H1 (cell line): ENCODE results near the gene MAN1C1. TPM values are rescaled to one million over a fixed set of nuclear protein-coding genes. Genes with fewer than 3 reads are reported as not detected.

Experiments
- ATF2 ChIP-seq: IDR thresholded peaks from 2 replicates; pipeline ENCODE4 v1.6.1; 2012; ENCODE audit warnings: low read length, inconsistent platforms
- MAFK ChIP-seq: IDR thresholded peaks from 2 replicates; pipeline ENCODE4 v1.6.1; 2012; ENCODE audit warnings: low read depth, mild to moderate bottlenecking, improper control_type of control experiment, low read length
- PHF8 ChIP-seq: fragments of 200-600 bp; sonication (generic); conservative IDR thresholded peaks from 2 replicates; pipeline ENCODE4 v1.7.1; 2012; ENCODE audit warnings: low read depth, mild to moderate bottlenecking, inconsistent platforms, low read length, moderate library complexity
- SIX5 ChIP-seq: IDR thresholded peaks from 2 replicates; pipeline ENCODE4 v1.6.1; 2011; ENCODE audit warnings: mild to moderate bottlenecking, low read depth, low read length
- TAF1 ChIP-seq: IDR thresholded peaks from 2 replicates; pipeline ENCODE4 v1.6.1; 2011; ENCODE audit warnings: mild to moderate bottlenecking, low read depth, low read length
- TCF12 ChIP-seq: IDR thresholded peaks from 2 replicates; pipeline ENCODE4 v1.6.1; 2011; ENCODE audit warnings: low read depth, mild to moderate bottlenecking, low read length
- polyA plus RNA-seq, 7 experiments: library from polyadenylated mRNA; depleted of rRNA in 3 of 7; stranded (reverse) in 5 of 7; unstranded in 2 of 7; fragments of >200 nt in 5 of 7; fragments of 200-250 nt in 2 of 7; gene quantifications; 1 replicate in 5 of 7; 2 replicates in 1 of 7; 4 replicates in 1 of 7; pipeline versions ENCODE4 v1.2.1 to v1.2.3, GENCODE V29; 2011 to 2013; ENCODE audit warnings: missing spikeins in 2 of 7, mixed read lengths in 2 of 7
- total RNA-seq: library from RNA; stranded (reverse); fragmentation: NEBNext Ultra II Directional; extraction: Animal tissue kit (Norgen Biotek cat#: 25700); gene quantifications from 2 replicates; pipeline ENCODE4 v1.2.1, GENCODE V29; 2021

Gene MAN1C1
- total and polyA plus RNA-seq, 2 of the 8 experiments (the other 6 are each of a cell fraction or from before 2014, with no cell fraction given), result 7.8 to 15.2 TPM

GRCh38 chr1:25703671-25704266, 87.2 kb downstream of the MAN1C1 start (continued):
- TF ChIP-seq MAFK (no peak), PHF8 (no peak), TAF1 (no peak), TCF12 (no peak), ATF2 (no peak), SIX5 (no peak)
